Cardiac fibroblast (primary cell): Measurements from ENCODE around the gene TPCN2.

Experiments
- DNase-seq, 2 donors: peaks; one replicate each; pipeline versions ENCODE4 v3.0.0 to v3.0.0-alpha.2; 2010; ENCODE audit warnings: low read depth in 2 of 2
- H3K4me3 ChIP-seq, 2 donors: replicated peaks in 1 of 2; 1 replicate in 1 of 2; 2 replicates in 1 of 2; pipeline ENCODE4 v1.5.1; 2011; ENCODE audit warnings: low read depth in 2 of 2, low read length in 2 of 2, mild to moderate bottlenecking in 2 of 2, moderate library complexity in 1 of 2
- CTCF ChIP-seq: IDR thresholded peaks from one replicate; pipeline ENCODE4 v1.5.1; 2011; ENCODE audit warnings: low read depth, mild to moderate bottlenecking, low read length, inconsistent platforms

TPCN2 gene

GRCh38 chr11:69002110-69002569 lies 46.6 kb upstream of the TPCN2 start:
- no peak overlapping the region for H3K4me3 ChIP-seq
- TF ChIP-seq CTCF: no peak
- no peak for DNase-seq

GRCh38 chr11:69002570-69003231 lies 46.0 kb upstream of the TPCN2 start:
- H3K4me3 ChIP-seq: no peak overlapping the region
- DNase-seq: no peak
- TF ChIP-seq CTCF: no peak

GRCh38 chr11:69003301-69003865 lies 45.3 kb upstream of the TPCN2 start:
- H3K4me3 ChIP-seq: no peak overlapping the region
- no peak for DNase-seq
- TF ChIP-seq CTCF: no peak

GRCh38 chr11:69003866-69004367 lies 44.8 kb upstream of the TPCN2 start:
- TF ChIP-seq CTCF: no peak
- no peak overlapping the region for H3K4me3 ChIP-seq

GRCh38 chr11:69004411-69005182 lies 44.1 kb upstream of the TPCN2 start:
- no peak overlapping the region for H3K4me3 ChIP-seq
- no peak for TF ChIP-seq CTCF

More at GRCh38 chr11:69003866-69004367, 44.8 kb upstream of the TPCN2 start:
- no peak for DNase-seq

GRCh38 chr11:69005183-69005630 lies 43.5 kb upstream of the TPCN2 start:
- no peak overlapping the region for H3K4me3 ChIP-seq
- no peak for DNase-seq
- TF ChIP-seq CTCF: no peak

More at GRCh38 chr11:69004411-69005182, 44.1 kb upstream of the TPCN2 start:
- no peak for DNase-seq
